Astrocyte (in vitro differentiated cells and primary cell): ENCODE results near the gene ATL1. TPM values are rescaled to one million over a fixed set of nuclear protein-coding genes. Genes with fewer than 3 reads are reported as not detected.

Experiments used
- DNase-seq: peaks from one replicate; pipeline ENCODE4 v3.0.0-alpha.2; 2010; ENCODE audit warnings: low read depth
- FAIRE-seq: peaks from 2 replicates; lab custom pipeline; 2011; peaks lifted over from hg19 to GRCh38; lab: Jason Lieb, UNC
- H2AFZ ChIP-seq: 2 replicates; pipeline ENCODE4 v1.6.0; 2012; ENCODE audit warnings: low read depth, low read length, inconsistent platforms
- H3K27ac ChIP-seq: 2 replicates; pipeline ENCODE4 v1.5.1; 2011; ENCODE audit warnings: low read depth, low read length, inconsistent platforms
- H3K27me3 ChIP-seq: 2 replicates; pipeline ENCODE4 v1.6.0; 2011; ENCODE audit warnings: low read length, inconsistent platforms; ENCODE audit not compliant: insufficient read depth
- H3K36me3 ChIP-seq: 2 replicates; pipeline ENCODE4 v1.5.1; 2011; ENCODE audit warnings: low read length, inconsistent platforms; ENCODE audit not compliant: insufficient read depth
- H3K4me1 ChIP-seq: 2 replicates; pipeline ENCODE4 v1.5.1; 2011; ENCODE audit warnings: low read length, inconsistent platforms; ENCODE audit not compliant: insufficient read depth
- H3K4me2 ChIP-seq: 2 replicates; pipeline ENCODE4 v1.6.0; 2012; ENCODE audit warnings: low read length, inconsistent platforms
- H3K4me3 ChIP-seq: 2 replicates; pipeline ENCODE4 v1.5.1; 2011; ENCODE audit warnings: low read depth, mild to moderate bottlenecking, low read length, inconsistent platforms; ENCODE audit not compliant: insufficient read depth
- H3K79me2 ChIP-seq: 2 replicates; pipeline ENCODE4 v1.6.0; 2012; ENCODE audit warnings: mild to moderate bottlenecking, low read length, inconsistent platforms; ENCODE audit not compliant: insufficient read depth
- H3K9ac ChIP-seq: 2 replicates; pipeline ENCODE4 v1.6.0; 2012; ENCODE audit warnings: mild to moderate bottlenecking, low read length, inconsistent platforms
- H3K9me3 ChIP-seq: 2 replicates; pipeline ENCODE4 v1.5.1; 2012; ENCODE audit warnings: low read depth, mild to moderate bottlenecking, low read length, inconsistent platforms; ENCODE audit not compliant: insufficient read depth
- H4K20me1 ChIP-seq: 2 replicates; pipeline ENCODE4 v1.6.0; 2012; ENCODE audit warnings: low read length, inconsistent platforms; ENCODE audit not compliant: insufficient read depth
- H3K27ac Mint-ChIP-seq: one replicate; pipeline ENCODE4 v1.8.0; 2021; ENCODE audit warnings: mild to moderate bottlenecking, mixed read lengths; ENCODE audit not compliant: unreplicated experiment
- H3K27me3 Mint-ChIP-seq: one replicate; pipeline ENCODE4 v1.8.0; 2021; ENCODE audit warnings: low read depth, mixed read lengths; ENCODE audit not compliant: unreplicated experiment
- H3K36me3 Mint-ChIP-seq: one replicate; pipeline ENCODE4 v1.8.0; 2021; ENCODE audit warnings: low read depth, mixed read lengths; ENCODE audit not compliant: unreplicated experiment
- H3K4me1 Mint-ChIP-seq: one replicate; pipeline ENCODE4 v1.8.0; 2021; ENCODE audit warnings: low read depth, mixed read lengths; ENCODE audit not compliant: unreplicated experiment
- H3K4me3 Mint-ChIP-seq: one replicate; pipeline ENCODE4 v1.8.0; 2021; ENCODE audit warnings: mild to moderate bottlenecking, moderate library complexity, mixed read lengths; ENCODE audit not compliant: unreplicated experiment
- H3K9me3 Mint-ChIP-seq: one replicate; pipeline ENCODE4 v1.8.0; 2021; ENCODE audit warnings: mild to moderate bottlenecking, mixed read lengths; ENCODE audit not compliant: unreplicated experiment
- EZH2 ChIP-seq: IDR thresholded peaks from 2 replicates; pipeline ENCODE4 v1.6.1; 2012; ENCODE audit warnings: mild to moderate bottlenecking, low read length, inconsistent platforms; ENCODE audit not compliant: insufficient read depth
- total RNA-seq: library from RNA; stranded (reverse); gene quantifications from 2 replicates; pipeline ENCODE4 v1.2.1, GENCODE V29; 2021
- TF ChIP-seq, protein P1 (sequence below): IDR thresholded peaks from 2 replicates; pipeline ENCODE4 v1.5.1; 2011; ENCODE audit warnings: low read depth, mild to moderate bottlenecking, inconsistent platforms, low read length, moderate library complexity; ENCODE audit not compliant: insufficient read depth

ATL1 gene
- total RNA-seq, 1 donor from 2014 or later, result 15.8 TPM

- peak overlapping the region; percentile 96 for H3K4me3 Mint-ChIP-seq
- peak overlapping the region; percentile 96 for H3K9ac ChIP-seq
- no peaks in the 10 kb centered on the region for H3K9me3 Mint-ChIP-seq
- no peaks in the 10 kb centered on the region for H3K9me3 ChIP-seq
- peaks cover 67% of the 10 kb centered on the region for H3K79me2 ChIP-seq
- H3K4me2 ChIP-seq, result peak overlapping the region; percentile 94
- no peaks in the 10 kb centered on the region for H3K27me3 ChIP-seq
- TF ChIP-seq, protein P1, sequence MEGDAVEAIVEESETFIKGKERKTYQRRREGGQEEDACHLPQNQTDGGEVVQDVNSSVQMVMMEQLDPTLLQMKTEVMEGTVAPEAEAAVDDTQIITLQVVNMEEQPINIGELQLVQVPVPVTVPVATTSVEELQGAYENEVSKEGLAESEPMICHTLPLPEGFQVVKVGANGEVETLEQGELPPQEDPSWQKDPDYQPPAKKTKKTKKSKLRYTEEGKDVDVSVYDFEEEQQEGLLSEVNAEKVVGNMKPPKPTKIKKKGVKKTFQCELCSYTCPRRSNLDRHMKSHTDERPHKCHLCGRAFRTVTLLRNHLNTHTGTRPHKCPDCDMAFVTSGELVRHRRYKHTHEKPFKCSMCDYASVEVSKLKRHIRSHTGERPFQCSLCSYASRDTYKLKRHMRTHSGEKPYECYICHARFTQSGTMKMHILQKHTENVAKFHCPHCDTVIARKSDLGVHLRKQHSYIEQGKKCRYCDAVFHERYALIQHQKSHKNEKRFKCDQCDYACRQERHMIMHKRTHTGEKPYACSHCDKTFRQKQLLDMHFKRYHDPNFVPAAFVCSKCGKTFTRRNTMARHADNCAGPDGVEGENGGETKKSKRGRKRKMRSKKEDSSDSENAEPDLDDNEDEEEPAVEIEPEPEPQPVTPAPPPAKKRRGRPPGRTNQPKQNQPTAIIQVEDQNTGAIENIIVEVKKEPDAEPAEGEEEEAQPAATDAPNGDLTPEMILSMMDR, result no peak
- TF ChIP-seq EZH2, result no peak
- FAIRE-seq (no peak), DNase-seq (no peak)
- H3K27me3 Mint-ChIP-seq, result no peaks in the 10 kb centered on the region
- peaks cover 37% of the 10 kb centered on the region for H3K4me1 ChIP-seq
- H3K4me3 ChIP-seq, result peak overlapping the region; percentile 94
- H3K27ac Mint-ChIP-seq, result peak overlapping the region; percentile 86
- H3K4me1 Mint-ChIP-seq, result peaks cover 30% of the 10 kb centered on the region
- H4K20me1 ChIP-seq, result peaks cover 33% of the 10 kb centered on the region
- peaks cover 4% of the 10 kb centered on the region for H3K36me3 ChIP-seq
- peaks cover 2% of the 10 kb centered on the region for H3K36me3 Mint-ChIP-seq
- H2AFZ ChIP-seq, result no peak overlapping the region
- H3K27ac ChIP-seq, result peak overlapping the region; percentile 94
Measured at GRCh38 chr14:50530794-50531365, 29.1 kb upstream of the ATL1 start.

DNA sequence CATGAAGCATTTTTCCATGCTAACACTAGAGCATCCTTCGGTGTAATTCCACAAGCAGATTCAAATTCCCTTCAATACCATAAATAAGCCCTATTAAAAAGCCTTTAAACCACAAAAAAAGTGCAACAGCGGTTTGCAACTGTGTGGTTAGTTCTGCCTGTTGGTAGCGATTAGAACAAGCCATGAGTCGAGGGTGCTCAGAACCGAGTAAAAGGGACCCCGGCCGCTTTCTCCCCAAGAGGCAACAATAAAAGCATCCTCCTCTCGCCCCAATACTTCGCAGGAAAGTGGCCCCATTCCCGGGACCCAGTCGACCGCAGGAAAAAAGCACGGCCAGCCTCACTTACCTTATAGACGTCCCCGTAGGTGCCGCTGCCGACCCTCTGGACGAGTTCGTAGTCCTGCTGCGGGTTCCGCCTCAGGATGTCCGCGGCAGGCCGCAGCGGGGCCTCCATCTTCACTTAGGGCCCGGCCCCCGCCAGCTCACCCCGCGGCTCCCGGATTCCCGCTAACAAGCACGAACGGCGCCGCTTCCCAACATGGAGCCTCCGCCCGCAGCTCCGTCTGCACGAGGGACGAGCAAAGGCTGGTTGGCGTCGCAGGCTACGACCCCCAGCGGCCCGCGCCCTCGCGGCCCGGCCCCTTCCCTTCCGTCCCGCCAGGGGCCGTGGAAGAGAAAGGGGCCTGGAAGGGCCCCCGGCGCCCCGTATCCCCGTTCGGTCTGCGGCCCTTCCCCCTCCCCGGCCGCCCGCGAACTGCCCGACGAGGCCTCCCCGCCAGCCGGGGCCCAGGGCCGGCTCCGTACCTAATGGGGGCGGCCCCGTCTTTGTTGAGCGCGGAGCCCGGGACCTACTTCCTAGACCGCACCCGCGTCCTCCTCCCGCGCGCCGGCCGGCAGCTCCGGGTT is 28.1 kb upstream of the ATL1 start:
- peaks cover 26% of the 10 kb centered on the region for H4K20me1 ChIP-seq
- Mint-ChIP-seq H3K36me3 (peaks cover 6% of the 10 kb centered on the region), H3K4me1 (peaks cover 28% of the 10 kb centered on the region), H3K4me3 (peak overlapping the region; percentile 96), H3K9me3 (no peaks in the 10 kb centered on the region), H3K27ac (peak overlapping the region; percentile 86), H3K27me3 (no peaks in the 10 kb centered on the region)
- H3K4me1 ChIP-seq, result peaks cover 35% of the 10 kb centered on the region
- peaks cover 4% of the 10 kb centered on the region for H3K36me3 ChIP-seq
- no peaks in the 10 kb centered on the region for H3K9me3 ChIP-seq
- H2AFZ ChIP-seq, result no peak overlapping the region
- peak overlapping the region; percentile 96 for H3K9ac ChIP-seq
- H3K4me2 ChIP-seq, result peak overlapping the region; percentile 94
- no peak for TF ChIP-seq EZH2
- H3K27ac ChIP-seq, result peak overlapping the region; percentile 94
- DNase-seq (no peak), FAIRE-seq (no peak)
- H3K4me3 ChIP-seq, result peak overlapping the region; percentile 94
- no peaks in the 10 kb centered on the region for H3K27me3 ChIP-seq
- peaks cover 58% of the 10 kb centered on the region for H3K79me2 ChIP-seq

DNA sequence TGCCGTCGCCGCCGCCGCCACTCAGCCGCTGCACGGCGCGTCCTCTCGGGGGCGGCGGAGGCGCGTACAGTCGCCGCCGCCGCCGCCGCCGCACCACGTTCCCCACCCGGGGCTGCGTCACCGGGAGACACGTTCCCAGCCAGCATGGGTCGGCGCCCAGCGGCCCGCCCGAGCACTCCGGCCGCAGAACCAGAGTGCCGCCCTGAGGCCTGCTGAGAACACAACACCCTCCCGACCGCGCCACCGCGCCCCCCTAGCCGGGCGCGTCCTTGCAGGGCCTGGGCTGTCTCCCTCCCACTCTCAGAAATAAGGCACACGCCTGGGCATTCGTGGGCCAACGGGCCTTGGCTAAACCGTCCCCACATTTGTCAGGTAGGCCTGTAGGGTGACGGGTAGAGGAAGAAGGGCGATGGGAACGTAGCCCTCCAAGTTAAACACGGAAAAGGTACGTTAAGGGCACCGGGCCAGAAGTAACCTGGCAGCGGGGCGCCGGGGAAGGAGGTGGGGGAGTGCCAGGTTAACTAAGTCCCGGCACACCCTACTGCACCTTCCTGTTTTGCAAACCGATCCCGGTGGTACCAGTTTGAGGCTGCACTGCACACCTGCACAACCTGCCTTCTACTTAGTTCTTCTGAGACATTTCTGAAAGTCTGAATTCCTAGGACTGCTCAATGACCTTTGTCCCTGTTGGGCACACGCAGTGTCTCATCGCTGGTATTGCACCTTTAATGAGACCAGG is 27.3 kb upstream of the ATL1 start, which contains the start of gene MAP4K5:
Gene MAP4K5 (minus strand): TSS at position 68 of the 739 bp plus-strand sequence. CDS start 520 bp downstream, outside the sequence.
- Histone ChIP-seq H3K4me3 (peak within 1 kb of the TSS; percentile 94), H3K9ac (peak within 1 kb of the TSS; percentile 96), H3K79me2 (peaks cover 50% of the 10 kb centered on the region), H2AFZ (peak within 1 kb of the TSS; percentile 98), H3K4me2 (peak within 1 kb of the TSS; percentile 94), H3K36me3 (peaks cover 4% of the 10 kb centered on the region), H3K9me3 (no peaks in the 10 kb centered on the region), H3K4me1 (peaks cover 31% of the 10 kb centered on the region), H3K27me3 (no peaks in the 10 kb centered on the region), H4K20me1 (peaks cover 26% of the 10 kb centered on the region), H3K27ac (peak within 1 kb of the TSS; percentile 94)
- H3K9me3 Mint-ChIP-seq, result peaks cover 6% of the 10 kb centered on the region
- DNase-seq, result peak; percentile 79
- no peaks in the 10 kb centered on the region for H3K27me3 Mint-ChIP-seq
- peaks cover 28% of the 10 kb centered on the region for H3K4me1 Mint-ChIP-seq
- peak within 1 kb of the TSS; percentile 96 for H3K4me3 Mint-ChIP-seq
- peaks cover 6% of the 10 kb centered on the region for H3K36me3 Mint-ChIP-seq
- TF ChIP-seq EZH2, result no peak
- TF ChIP-seq, protein P1, result peak; percentile 57
- H3K27ac Mint-ChIP-seq, result peak within 1 kb of the TSS; percentile 89
- no peak for FAIRE-seq
